GM10266 (cell line): ENCODE data around the gene ABCA7.
"Not testable (repeated sequence)": the region's sequence is repeated elsewhere in the genome, so short reads cannot be mapped to it uniquely, and the experiment has no call there.

Experiments used
- DNase-seq: peaks from one replicate; pipeline ENCODE4 v3.0.0; 2012; ENCODE audit errors: extremely low spot score
- TF ChIP-seq, protein P1 (sequence below): IDR thresholded peaks from 2 replicates; pipeline ENCODE4 v1.5.1; 2012; ENCODE audit warnings: mild to moderate bottlenecking, low read depth; ENCODE audit not compliant: control insufficient read depth, insufficient read depth; ENCODE audit errors: missing control alignments

The ABCA7 gene

GRCh38 chr19:1113030-1113985, 73.4 kb downstream of the ABCA7 start:
- TF ChIP-seq, protein P1, sequence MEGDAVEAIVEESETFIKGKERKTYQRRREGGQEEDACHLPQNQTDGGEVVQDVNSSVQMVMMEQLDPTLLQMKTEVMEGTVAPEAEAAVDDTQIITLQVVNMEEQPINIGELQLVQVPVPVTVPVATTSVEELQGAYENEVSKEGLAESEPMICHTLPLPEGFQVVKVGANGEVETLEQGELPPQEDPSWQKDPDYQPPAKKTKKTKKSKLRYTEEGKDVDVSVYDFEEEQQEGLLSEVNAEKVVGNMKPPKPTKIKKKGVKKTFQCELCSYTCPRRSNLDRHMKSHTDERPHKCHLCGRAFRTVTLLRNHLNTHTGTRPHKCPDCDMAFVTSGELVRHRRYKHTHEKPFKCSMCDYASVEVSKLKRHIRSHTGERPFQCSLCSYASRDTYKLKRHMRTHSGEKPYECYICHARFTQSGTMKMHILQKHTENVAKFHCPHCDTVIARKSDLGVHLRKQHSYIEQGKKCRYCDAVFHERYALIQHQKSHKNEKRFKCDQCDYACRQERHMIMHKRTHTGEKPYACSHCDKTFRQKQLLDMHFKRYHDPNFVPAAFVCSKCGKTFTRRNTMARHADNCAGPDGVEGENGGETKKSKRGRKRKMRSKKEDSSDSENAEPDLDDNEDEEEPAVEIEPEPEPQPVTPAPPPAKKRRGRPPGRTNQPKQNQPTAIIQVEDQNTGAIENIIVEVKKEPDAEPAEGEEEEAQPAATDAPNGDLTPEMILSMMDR = peak; percentile 86
- DNase-seq = peak; percentile 99

GRCh38 chr19:1113986-1114483, 74.1 kb downstream of the ABCA7 start:
- TF ChIP-seq, protein P1 = no peak
- DNase-seq = no peak

- not testable (repeated sequence) for DNase-seq
These were observed 74.8 kb downstream of the ABCA7 start for GRCh38 chr19:1114728-1115127.
